Central memory CD8-positive, alpha-beta T cell (primary cell): ENCODE results near the gene RPL36A.

ENCODE experiments used
- ATAC-seq: fragments of 150-1000 bp; cut with Tn5 transposase; replicated peaks from 2 replicates; pipeline ENCODE4 v1.10.0; 2022; ENCODE audit warnings: mild to moderate bottlenecking, moderate FRiP score, moderate number of reproducible peaks; ENCODE audit not compliant: poor library complexity, severe bottlenecking; ENCODE audit errors: extremely low read depth
- DNase-seq, 2 donors: peaks; one replicate each; pipeline ENCODE4 v3.0.0; 2021; ENCODE audit warnings: low spot score in 2 of 2
- H3K27ac Mint-ChIP-seq: one replicate; pipeline ENCODE4 v1.8.0; 2022; ENCODE audit warnings: low read depth, mild to moderate bottlenecking, moderate library complexity, mixed read lengths
- H3K27me3 Mint-ChIP-seq: one replicate; pipeline ENCODE4 v1.8.0; 2022; ENCODE audit warnings: mixed read lengths
- H3K36me3 Mint-ChIP-seq: one replicate; pipeline ENCODE4 v1.8.0; 2022; ENCODE audit warnings: mild to moderate bottlenecking, moderate library complexity, mixed read lengths; ENCODE audit not compliant: insufficient read depth
- H3K4me1 Mint-ChIP-seq: one replicate; pipeline ENCODE4 v1.8.0; 2022; ENCODE audit warnings: mixed read lengths
- H3K4me3 Mint-ChIP-seq: one replicate; pipeline ENCODE4 v1.8.0; 2022; ENCODE audit warnings: mild to moderate bottlenecking, moderate library complexity, mixed read lengths
- H3K9me3 Mint-ChIP-seq: one replicate; pipeline ENCODE4 v1.8.0; 2022; ENCODE audit warnings: mixed read lengths

Gene RPL36A

GRCh38 chrX:101417981-101418841, 27.4 kb downstream of the RPL36A start:
- peak overlapping the region; percentile 99 for H3K27ac Mint-ChIP-seq
- DNase-seq (peak in 1 of 2 donors; percentile 13), ATAC-seq (peak; percentile 37)
- peaks cover 3% of the 10 kb centered on the region for H3K36me3 Mint-ChIP-seq
- H3K4me1 Mint-ChIP-seq, result peaks cover 20% of the 10 kb centered on the region
- H3K4me3 Mint-ChIP-seq, result peak overlapping the region; percentile 95
- no peaks in the 10 kb centered on the region for H3K9me3 Mint-ChIP-seq
- H3K27me3 Mint-ChIP-seq, result no peaks in the 10 kb centered on the region

- peaks cover 20% of the 10 kb centered on the region for H3K4me1 Mint-ChIP-seq
- ATAC-seq (no peak), DNase-seq (no peak)
- peak overlapping the region; percentile 95 for H3K4me3 Mint-ChIP-seq
- H3K27me3 Mint-ChIP-seq, result no peaks in the 10 kb centered on the region
- no peaks in the 10 kb centered on the region for H3K36me3 Mint-ChIP-seq
- H3K27ac Mint-ChIP-seq, result peak overlapping the region; percentile 99
- H3K9me3 Mint-ChIP-seq, result no peaks in the 10 kb centered on the region
Measured at GRCh38 chrX:101419489-101419888, 28.7 kb downstream of the RPL36A start.

GRCh38 chrX:101427954-101428353, 37.1 kb downstream of the RPL36A start:
- DNase-seq (no peak), ATAC-seq (no peak)
- no peaks in the 10 kb centered on the region for H3K9me3 Mint-ChIP-seq
- H3K36me3 Mint-ChIP-seq, result peaks cover 4% of the 10 kb centered on the region
- H3K27ac Mint-ChIP-seq, result no peak overlapping the region
- H3K4me1 Mint-ChIP-seq, result no peaks in the 10 kb centered on the region
- H3K27me3 Mint-ChIP-seq, result no peaks in the 10 kb centered on the region
- no peak overlapping the region for H3K4me3 Mint-ChIP-seq

- Mint-ChIP-seq H3K36me3 (peaks cover 4% of the 10 kb centered on the region), H3K27ac (no peak overlapping the region), H3K4me3 (no peak overlapping the region), H3K9me3 (no peaks in the 10 kb centered on the region), H3K4me1 (no peaks in the 10 kb centered on the region), H3K27me3 (no peaks in the 10 kb centered on the region)
- DNase-seq, result no peak
- ATAC-seq, result no peak
Measured at GRCh38 chrX:101429934-101430333, 39.1 kb downstream of the RPL36A start.

- ATAC-seq, result no peak
- H3K9me3 Mint-ChIP-seq, result no peaks in the 10 kb centered on the region
- H3K4me3 Mint-ChIP-seq, result no peak overlapping the region
- H3K27me3 Mint-ChIP-seq, result no peaks in the 10 kb centered on the region
- DNase-seq, result no peak
- no peak overlapping the region for H3K27ac Mint-ChIP-seq
- H3K36me3 Mint-ChIP-seq, result peaks cover 4% of the 10 kb centered on the region
- H3K4me1 Mint-ChIP-seq, result no peaks in the 10 kb centered on the region
Measured at GRCh38 chrX:101430457-101431078, 39.8 kb downstream of the RPL36A start.

GRCh38 chrX:101442085-101442484, 51.3 kb downstream of the RPL36A start:
- Mint-ChIP-seq H3K27ac (no peak overlapping the region), H3K9me3 (no peaks in the 10 kb centered on the region), H3K27me3 (no peaks in the 10 kb centered on the region), H3K4me1 (no peaks in the 10 kb centered on the region), H3K4me3 (no peak overlapping the region), H3K36me3 (peaks cover 2% of the 10 kb centered on the region)
- no peak for ATAC-seq
- no peak for DNase-seq
